Activated CD8-positive, alpha-beta T cell treated with anti-CD3 and anti-CD28 coated beads for 36 hours (primary cell): ENCODE data around the gene AFAP1. TPM values are rescaled to one million over a fixed set of nuclear protein-coding genes. Genes with fewer than 3 reads are reported as not detected.

Source experiments
- ATAC-seq: fragments of 200-7000 bp; cut with Tn5 transposase; one replicate; pipeline ENCODE4 v1.10.0; 2021; ENCODE audit warnings: mild to moderate bottlenecking, moderate library complexity
- CTCF ChIA-PET: fragments of 350-600 bp; sonication (Branson Sonifier 250); formaldehyde crosslinking; loops from one replicate; lab custom pipeline; 2021; ENCODE audit warnings: antibody characterized with exemption; lab: Charles Lee
- POLR2A ChIA-PET: fragments of 350-600 bp; sonication (Branson Sonifier 250); formaldehyde crosslinking; loops from one replicate; lab custom pipeline; 2021; ENCODE audit warnings: antibody characterized with exemption; lab: Charles Lee
- DNase-seq: peaks from one replicate; pipeline ENCODE4 v3.0.0-alpha.2; 2020
- H3K27ac Mint-ChIP-seq: one replicate; pipeline ENCODE4 v1.8.0; 2021; ENCODE audit warnings: mild to moderate bottlenecking, mixed read lengths
- H3K27me3 Mint-ChIP-seq: one replicate; pipeline ENCODE4 v1.8.0; 2021; ENCODE audit warnings: mixed read lengths
- H3K36me3 Mint-ChIP-seq: one replicate; pipeline ENCODE4 v1.8.0; 2021; ENCODE audit warnings: low read depth, mixed read lengths
- H3K4me1 Mint-ChIP-seq: one replicate; pipeline ENCODE4 v1.8.0; 2021; ENCODE audit warnings: low read depth, mixed read lengths
- H3K4me3 Mint-ChIP-seq: one replicate; pipeline ENCODE4 v1.8.0; 2021; ENCODE audit warnings: mild to moderate bottlenecking, moderate library complexity, mixed read lengths
- H3K9me3 Mint-ChIP-seq: one replicate; pipeline ENCODE4 v1.8.0; 2021; ENCODE audit warnings: mixed read lengths
- intact Hi-C: fragments of 100-400 bp; cut with micrococcal nuclease; formaldehyde crosslinking; loops from one replicate; pipeline ENCODE4 v1.10.0; 2022
- total RNA-seq, 2 experiments: library from RNA; stranded (reverse); gene quantifications; one replicate each; pipeline ENCODE4 v1.2.3, GENCODE V29; 2021
- TF ChIP-seq, protein P1 (sequence below): fragments of 200-600 bp; IDR thresholded peaks from one replicate; pipeline ENCODE4 v1.8.0; 2022; ENCODE audit warnings: antibody characterized with exemption, mild to moderate bottlenecking

Gene AFAP1
- total RNA-seq, 2 experiments from 2014 or later = 25.5 to 26.5 TPM

DNA sequence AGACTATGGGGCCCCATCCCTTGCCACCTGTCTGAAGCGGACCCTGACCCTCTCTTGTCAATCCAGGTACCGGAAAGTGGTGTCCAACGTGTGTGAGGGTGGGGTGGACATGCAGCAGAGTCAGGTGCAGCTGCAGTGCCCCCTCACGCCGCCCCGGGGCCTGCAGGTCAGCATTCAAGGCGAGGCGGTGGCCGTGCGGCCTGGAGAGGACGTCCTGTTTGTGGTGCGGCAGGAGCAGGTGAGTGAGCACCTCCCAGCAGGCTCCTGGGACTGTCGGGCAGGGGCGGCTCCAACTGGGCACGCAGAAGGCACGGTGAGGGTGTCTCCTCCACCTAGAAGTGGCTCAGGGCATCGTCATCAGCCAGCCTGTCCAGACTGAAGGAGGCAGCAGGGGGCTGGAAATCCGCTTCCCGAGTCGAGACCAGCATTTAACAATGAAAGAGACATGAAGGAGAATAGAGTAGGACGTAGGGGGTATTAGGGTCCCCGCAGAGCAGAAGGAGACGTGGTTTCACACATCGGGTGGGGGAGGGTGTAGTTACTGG, 221.6 kb downstream of the AFAP1 start:
- peaks cover 13% of the 10 kb centered on the region for H3K27me3 Mint-ChIP-seq
- H3K27ac Mint-ChIP-seq = no peak overlapping the region
- TF ChIP-seq, protein P1, sequence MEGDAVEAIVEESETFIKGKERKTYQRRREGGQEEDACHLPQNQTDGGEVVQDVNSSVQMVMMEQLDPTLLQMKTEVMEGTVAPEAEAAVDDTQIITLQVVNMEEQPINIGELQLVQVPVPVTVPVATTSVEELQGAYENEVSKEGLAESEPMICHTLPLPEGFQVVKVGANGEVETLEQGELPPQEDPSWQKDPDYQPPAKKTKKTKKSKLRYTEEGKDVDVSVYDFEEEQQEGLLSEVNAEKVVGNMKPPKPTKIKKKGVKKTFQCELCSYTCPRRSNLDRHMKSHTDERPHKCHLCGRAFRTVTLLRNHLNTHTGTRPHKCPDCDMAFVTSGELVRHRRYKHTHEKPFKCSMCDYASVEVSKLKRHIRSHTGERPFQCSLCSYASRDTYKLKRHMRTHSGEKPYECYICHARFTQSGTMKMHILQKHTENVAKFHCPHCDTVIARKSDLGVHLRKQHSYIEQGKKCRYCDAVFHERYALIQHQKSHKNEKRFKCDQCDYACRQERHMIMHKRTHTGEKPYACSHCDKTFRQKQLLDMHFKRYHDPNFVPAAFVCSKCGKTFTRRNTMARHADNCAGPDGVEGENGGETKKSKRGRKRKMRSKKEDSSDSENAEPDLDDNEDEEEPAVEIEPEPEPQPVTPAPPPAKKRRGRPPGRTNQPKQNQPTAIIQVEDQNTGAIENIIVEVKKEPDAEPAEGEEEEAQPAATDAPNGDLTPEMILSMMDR = no peak
- DNase-seq (no peak), ATAC-seq (no peak)
- no peaks in the 10 kb centered on the region for H3K9me3 Mint-ChIP-seq
- ChIA-PET CTCF (no interaction called here), POLR2A (no interaction called here)
- no peaks in the 10 kb centered on the region for H3K36me3 Mint-ChIP-seq
- H3K4me1 Mint-ChIP-seq = peaks cover 4% of the 10 kb centered on the region
- intact Hi-C loops = no loop called here
- no peak overlapping the region for H3K4me3 Mint-ChIP-seq

DNA sequence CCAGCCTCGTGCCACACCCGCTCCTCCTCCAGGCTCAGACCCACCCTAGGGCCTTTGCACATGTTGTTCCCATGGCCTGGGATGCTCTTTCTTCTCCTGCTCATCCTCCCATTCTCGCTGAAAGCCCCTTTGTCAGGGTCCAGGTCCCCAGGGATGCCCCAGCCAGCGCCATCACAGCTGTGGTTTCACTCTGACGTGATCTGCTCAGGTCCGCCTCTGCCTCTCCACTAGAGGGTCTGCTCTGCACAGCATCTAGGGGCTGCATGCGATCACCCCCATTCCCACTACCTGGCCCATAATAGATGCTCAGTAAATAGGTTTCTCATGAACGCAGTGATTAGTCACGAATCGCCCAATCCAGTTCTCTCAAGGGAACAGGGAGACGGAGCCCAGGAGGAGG, 222.5 kb downstream of the AFAP1 start:
- Mint-ChIP-seq H3K27ac (no peak overlapping the region), H3K4me1 (peaks cover 4% of the 10 kb centered on the region), H3K4me3 (no peak overlapping the region), H3K27me3 (peaks cover 10% of the 10 kb centered on the region), H3K9me3 (no peaks in the 10 kb centered on the region), H3K36me3 (no peaks in the 10 kb centered on the region)
- DNase-seq (no peak), ATAC-seq (no peak)
- POLR2A ChIA-PET = no interaction called here
- TF ChIP-seq, protein P1 = no peak
- intact Hi-C loops = no loop called here
- CTCF ChIA-PET = no interaction called here

DNA sequence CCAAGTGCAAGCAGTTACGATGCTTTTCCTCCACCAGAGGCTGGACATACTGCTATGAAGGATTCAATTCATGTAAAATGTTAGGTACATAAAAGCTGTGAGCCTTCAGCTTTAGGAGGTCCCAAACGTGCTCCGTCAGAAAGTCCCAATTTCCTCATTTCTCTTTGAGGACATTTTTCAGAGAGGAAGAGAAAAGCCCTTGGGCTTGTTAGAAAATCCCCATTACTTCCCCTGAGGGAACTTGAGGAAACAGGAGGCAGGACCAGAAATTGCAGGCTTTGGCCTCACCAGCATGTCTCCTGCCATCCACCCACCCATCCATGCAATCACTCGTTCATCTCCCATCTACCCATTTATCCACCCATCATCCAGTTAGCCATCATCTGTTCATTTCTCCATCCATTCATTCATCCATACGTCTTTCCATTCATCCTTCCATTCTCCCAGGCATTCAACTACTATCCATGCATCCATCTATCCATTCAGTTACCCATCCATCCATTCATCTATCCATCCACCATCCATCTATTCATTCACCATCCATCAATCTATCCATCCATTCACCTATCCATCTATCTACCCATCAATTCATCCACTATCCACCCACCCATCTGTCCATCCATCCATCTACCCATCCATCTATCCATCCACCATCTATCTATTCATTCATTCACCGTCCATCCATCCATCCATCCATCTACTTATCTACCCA, 223.5 kb downstream of the AFAP1 start:
- H3K9me3 Mint-ChIP-seq = no peaks in the 10 kb centered on the region
- H3K4me3 Mint-ChIP-seq = no peak overlapping the region
- POLR2A ChIA-PET = no interaction called here
- no peak for ATAC-seq
- no peaks in the 10 kb centered on the region for H3K36me3 Mint-ChIP-seq
- no peak for DNase-seq
- intact Hi-C loops = no loop called here
- H3K27me3 Mint-ChIP-seq = peaks cover 10% of the 10 kb centered on the region
- CTCF ChIA-PET = interaction anchor here (1.5 kb wide), 1 partner anchor 86 kb away, joined by 3 read pairs; no protein-coding TSS in a partner anchor
- peaks cover 4% of the 10 kb centered on the region for H3K4me1 Mint-ChIP-seq
- H3K27ac Mint-ChIP-seq = no peak overlapping the region
- TF ChIP-seq, protein P1 = no peak

DNA sequence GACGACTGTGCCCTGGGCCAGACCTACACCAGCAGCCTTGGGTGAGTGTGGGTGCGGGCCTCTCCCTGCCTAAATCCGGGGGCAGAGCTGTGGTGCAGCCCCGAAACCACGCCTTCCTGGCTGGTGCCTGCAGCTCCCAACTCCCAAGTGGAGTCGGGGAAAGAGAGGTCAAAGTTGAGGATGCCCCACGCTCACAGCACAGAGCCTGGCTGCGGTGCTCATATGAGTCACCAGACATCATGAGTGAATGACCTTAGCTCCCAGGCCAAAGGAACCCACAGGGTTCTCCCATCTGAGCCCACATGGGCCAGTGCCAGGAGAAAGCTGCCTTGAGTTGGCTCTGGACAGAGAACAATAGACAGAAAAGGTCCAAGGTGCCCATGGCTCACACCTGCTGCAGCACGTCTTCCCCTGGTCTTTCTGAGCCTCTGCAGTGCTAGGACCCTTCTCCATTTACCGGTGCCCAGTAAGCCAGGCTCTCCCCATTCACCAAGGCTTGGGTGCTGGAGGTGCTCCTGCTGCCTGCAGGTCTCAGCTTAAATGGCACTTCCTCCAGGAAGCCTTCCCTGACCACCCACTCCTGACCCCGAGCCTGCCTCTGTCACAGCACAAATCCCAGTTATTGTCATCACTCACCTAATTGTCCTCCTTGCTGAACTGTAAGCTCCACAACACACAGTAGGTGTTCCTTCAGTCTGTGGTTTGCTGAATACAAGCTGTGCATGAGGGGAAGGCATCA, 224.2 kb downstream of the AFAP1 start:
- ChIA-PET POLR2A (no interaction called here), CTCF (interaction anchor here (1.0 to 1.5 kb wide), 2 partner anchors 46 to 87 kb away, joined by 3 read pairs; no protein-coding TSS in a partner anchor)
- H3K36me3 Mint-ChIP-seq = no peaks in the 10 kb centered on the region
- peaks cover 4% of the 10 kb centered on the region for H3K4me1 Mint-ChIP-seq
- H3K4me3 Mint-ChIP-seq = no peak overlapping the region
- ATAC-seq (no peak), DNase-seq (no peak)
- intact Hi-C loops = no loop called here
- H3K9me3 Mint-ChIP-seq = no peaks in the 10 kb centered on the region
- TF ChIP-seq, protein P1 = no peak
- H3K27me3 Mint-ChIP-seq = peaks cover 10% of the 10 kb centered on the region
- H3K27ac Mint-ChIP-seq = no peak overlapping the region

DNA sequence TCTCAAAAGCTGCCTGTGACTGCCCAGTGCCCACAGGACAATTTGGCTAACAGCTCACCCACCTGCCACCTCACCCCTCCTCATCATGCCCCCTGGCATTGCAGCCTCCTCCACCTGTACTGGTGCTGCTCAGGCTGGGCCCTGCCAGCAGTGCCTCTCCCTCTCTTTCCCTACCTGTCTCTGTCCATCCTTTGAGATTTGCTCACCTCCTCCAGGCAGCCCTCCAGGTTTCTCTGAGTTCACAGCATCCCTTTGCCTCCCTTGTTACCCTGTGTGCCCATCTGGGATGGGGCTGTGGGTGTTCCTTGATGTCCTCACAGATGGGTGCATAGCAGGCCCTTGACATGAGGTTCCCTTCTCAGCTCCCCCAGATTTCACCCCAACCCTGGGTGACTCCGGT, 224.9 kb downstream of the AFAP1 start:
- H3K36me3 Mint-ChIP-seq = no peaks in the 10 kb centered on the region
- ChIA-PET POLR2A (no interaction called here), CTCF (interaction anchor here (1.0 to 1.5 kb wide), 2 partner anchors 47 to 88 kb away, joined by 3 read pairs; no protein-coding TSS in a partner anchor)
- H3K27me3 Mint-ChIP-seq = peaks cover 5% of the 10 kb centered on the region
- peaks cover 1% of the 10 kb centered on the region for H3K4me1 Mint-ChIP-seq
- intact Hi-C loops = no loop called here
- H3K27ac Mint-ChIP-seq = no peak overlapping the region
- H3K9me3 Mint-ChIP-seq = no peaks in the 10 kb centered on the region
- no peak overlapping the region for H3K4me3 Mint-ChIP-seq
- ATAC-seq (no peak), DNase-seq (no peak)
- TF ChIP-seq, protein P1 = no peak
